ENCODE data around the gene FYN.

- TF ChIP-seq CTCF (IDR thresholded peaks at IDR 0.05), result no peak
- TF ChIP-seq POLR2A (IDR thresholded peaks at IDR 0.05), result no peak
- TF ChIP-seq POLR2AphosphoS5 (IDR thresholded peaks at IDR 0.05), result no peak
- no peak for TF ChIP-seq EP300 (IDR thresholded peaks at IDR 0.05; ENCODE audit: low read depth)
Measured at GRCh38 chr6:111765763-111766162, 107.5 kb downstream of the FYN start.

Measured in transverse colon (tissue), 4 donors.